KMS-11 (cell line): ENCODE measurements around the gene CDADC1.

Experiments
- H2AFZ ChIP-seq: fragments of 200-600 bp; sonication (generic); 2 replicates; pipeline ENCODE4 v1.6.1; 2016; ENCODE audit warnings: antibody characterized with exemption, mixed run types, low read depth
- H3K27ac ChIP-seq: fragments of 200-600 bp; sonication (generic); 2 replicates; pipeline ENCODE4 v1.6.1; 2016; ENCODE audit warnings: mild to moderate bottlenecking, mixed run types
- H3K27me3 ChIP-seq: fragments of 200-600 bp; sonication (generic); 2 replicates; pipeline ENCODE4 v1.6.1; 2017; ENCODE audit warnings: mild to moderate bottlenecking, low read depth, mixed run types, moderate library complexity; ENCODE audit not compliant: insufficient read depth
- H3K36me3 ChIP-seq: fragments of 200-600 bp; sonication (generic); 2 replicates; pipeline ENCODE4 v1.6.1; 2017; ENCODE audit warnings: mild to moderate bottlenecking, mixed run types; ENCODE audit not compliant: insufficient read depth
- H3K4me1 ChIP-seq: fragments of 200-600 bp; sonication (generic); 2 replicates; pipeline ENCODE4 v1.6.1; 2016; ENCODE audit warnings: mild to moderate bottlenecking, low read depth, mixed run types; ENCODE audit not compliant: poor library complexity, severe bottlenecking
- H3K4me2 ChIP-seq: fragments of 200-600 bp; sonication (generic); 2 replicates; pipeline ENCODE4 v1.7.0; 2016; ENCODE audit warnings: mild to moderate bottlenecking, mixed run types
- H3K4me3 ChIP-seq: fragments of 200-600 bp; sonication (generic); IDR thresholded peaks from 2 replicates; pipeline ENCODE4 v1.6.1; 2017; ENCODE audit warnings: low read depth, low read length, mixed read lengths; ENCODE audit not compliant: insufficient read depth
- H3K79me2 ChIP-seq: fragments of 200-600 bp; sonication (generic); 2 replicates; pipeline ENCODE4 v1.6.1; 2016; ENCODE audit warnings: low read depth, mixed run types; ENCODE audit not compliant: insufficient read depth
- H3K9ac ChIP-seq: fragments of 200-600 bp; sonication (generic); 2 replicates; pipeline ENCODE4 v1.6.1; 2016; ENCODE audit warnings: mild to moderate bottlenecking, mixed run types
- H4K20me1 ChIP-seq: fragments of 200-600 bp; sonication (generic); 2 replicates; pipeline ENCODE4 v1.6.1; 2016; ENCODE audit warnings: mild to moderate bottlenecking, mixed run types; ENCODE audit not compliant: insufficient read depth
- CTCF ChIP-seq: fragments of 200-600 bp; sonication (generic); conservative IDR thresholded peaks from 2 replicates; pipeline ENCODE4 v1.6.1; 2017; ENCODE audit warnings: low read depth, mild to moderate bottlenecking, antibody characterized with exemption, low read length, moderate library complexity, mixed read lengths

CDADC1 gene

GRCh38 chr13:49303533-49304252 lies 56.0 kb downstream of the CDADC1 start:
- Histone ChIP-seq H4K20me1 (no peaks in the 10 kb centered on the region), H3K79me2 (no peaks in the 10 kb centered on the region), H3K36me3 (no peaks in the 10 kb centered on the region), H3K4me2 (no peak overlapping the region), H3K27me3 (no peaks in the 10 kb centered on the region), H3K9ac (no peak overlapping the region), H2AFZ (no peak overlapping the region), H3K4me1 (peaks cover 10% of the 10 kb centered on the region), H3K4me3 (no peak overlapping the region), H3K27ac (no peak overlapping the region)
- TF ChIP-seq CTCF, result no peak

- Histone ChIP-seq H2AFZ (no peak overlapping the region), H3K79me2 (no peaks in the 10 kb centered on the region), H3K27me3 (no peaks in the 10 kb centered on the region), H3K4me2 (no peak overlapping the region), H3K4me3 (no peak overlapping the region), H3K9ac (no peak overlapping the region), H3K4me1 (peaks cover 10% of the 10 kb centered on the region), H4K20me1 (no peaks in the 10 kb centered on the region), H3K27ac (no peak overlapping the region), H3K36me3 (no peaks in the 10 kb centered on the region)
- no peak for TF ChIP-seq CTCF
Observed at GRCh38 chr13:49304356-49304755, 56.6 kb downstream of the CDADC1 start.

GRCh38 chr13:49304763-49305700 lies 57.3 kb downstream of the CDADC1 start:
- no peak overlapping the region for H3K4me3 ChIP-seq
- H3K9ac ChIP-seq, result no peak overlapping the region
- H3K36me3 ChIP-seq, result no peaks in the 10 kb centered on the region
- no peak overlapping the region for H3K27ac ChIP-seq
- H3K4me2 ChIP-seq, result no peak overlapping the region
- no peaks in the 10 kb centered on the region for H4K20me1 ChIP-seq
- H3K4me1 ChIP-seq, result peaks cover 10% of the 10 kb centered on the region
- no peak overlapping the region for H2AFZ ChIP-seq
- no peaks in the 10 kb centered on the region for H3K27me3 ChIP-seq
- no peak for TF ChIP-seq CTCF
- H3K79me2 ChIP-seq, result no peaks in the 10 kb centered on the region

GRCh38 chr13:49305792-49306425 lies 58.2 kb downstream of the CDADC1 start:
- no peak for TF ChIP-seq CTCF
- Histone ChIP-seq H3K4me3 (no peak overlapping the region), H3K9ac (no peak overlapping the region), H3K27ac (no peak overlapping the region), H3K4me2 (no peak overlapping the region), H3K36me3 (no peaks in the 10 kb centered on the region), H2AFZ (no peak overlapping the region), H3K27me3 (no peaks in the 10 kb centered on the region), H3K79me2 (no peaks in the 10 kb centered on the region), H4K20me1 (no peaks in the 10 kb centered on the region), H3K4me1 (peaks cover 10% of the 10 kb centered on the region)
